ENCODE data around the gene SPAAR. TPM values are rescaled to one million over a fixed set of nuclear protein-coding genes. Genes with fewer than 3 reads are reported as not detected.

SPAAR gene
- total RNA-seq, 2 donors from 2014 or later: 0.29 TPM; not detected in 1

GRCh38 chr9:35909687-35910612 lies 660 bp downstream of the SPAAR start:
- H3K4me1 Mint-ChIP-seq: peaks cover 29% of the 10 kb centered on the region
- H3K9ac ChIP-seq (ENCODE audit: extremely low read depth, low read length, poor library complexity, severe bottlenecking): no peak overlapping the region

DNA sequence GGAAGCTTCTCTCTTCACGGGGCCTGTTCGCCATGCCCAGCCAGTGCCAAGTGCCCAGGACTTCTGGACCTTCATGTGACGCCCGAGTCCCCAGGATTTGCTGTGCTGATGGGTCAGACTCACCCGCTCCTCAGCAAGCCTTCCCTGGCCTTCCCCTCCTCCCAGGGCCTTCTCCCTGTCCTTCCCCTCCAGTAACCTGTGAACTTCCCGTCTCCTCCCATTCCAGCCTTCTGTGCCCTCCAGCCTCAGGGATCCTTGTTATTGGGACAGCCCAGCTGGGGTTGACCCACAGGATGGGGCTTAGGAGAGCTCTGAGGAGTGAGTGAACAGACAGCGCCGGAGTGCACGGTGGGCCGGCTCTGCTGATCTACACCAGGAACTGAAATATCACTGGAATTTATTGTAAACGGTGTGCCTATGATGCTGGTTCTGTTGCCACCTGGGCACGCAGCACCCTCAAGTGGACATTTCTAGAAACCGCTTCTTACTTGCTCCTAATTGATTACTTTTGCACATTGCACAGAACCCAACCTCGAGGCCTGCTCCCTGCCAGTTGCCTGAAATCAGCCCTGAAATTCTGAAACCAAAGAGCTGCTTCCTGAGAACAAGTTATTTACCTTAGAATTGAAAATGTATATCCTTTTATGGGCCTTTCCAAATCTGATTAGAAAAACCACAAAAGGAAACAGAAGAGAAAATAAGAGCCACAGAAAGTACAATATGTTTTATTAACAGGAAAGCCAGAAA lies 1.5 kb downstream of the SPAAR start:
- H3K4me1 Mint-ChIP-seq: peaks cover 32% of the 10 kb centered on the region
- no peaks in the 10 kb centered on the region for H3K9me3 Mint-ChIP-seq
- H3K4me3 Mint-ChIP-seq: no peak overlapping the region
- peak; percentile 70 for TF ChIP-seq CTCF (conservative IDR thresholded peaks at IDR 0.05)
- H3K36me3 Mint-ChIP-seq (ENCODE audit: low read depth): no peaks in the 10 kb centered on the region
- H3K27ac ChIP-seq (ENCODE audit: low read depth, low read length): no peak overlapping the region
- H3K27me3 Mint-ChIP-seq (ENCODE audit: insufficient read depth): peaks cover 6% of the 10 kb centered on the region
- H3K4me1 ChIP-seq (ENCODE audit: control insufficient read depth, insufficient read depth, low read length): peaks cover 13% of the 10 kb centered on the region
- H3K9ac ChIP-seq (ENCODE audit: extremely low read depth, low read length, poor library complexity, severe bottlenecking): no peak overlapping the region
- no peaks in the 10 kb centered on the region for H3K27me3 ChIP-seq (ENCODE audit: control insufficient read depth, insufficient read depth, low read length, poor library complexity, severe bottlenecking)
- peak; percentile 76 for DNase-seq
- H3K36me3 ChIP-seq (ENCODE audit: control insufficient read depth, insufficient read depth, low read length): no peaks in the 10 kb centered on the region
- H3K9me3 ChIP-seq (ENCODE audit: control insufficient read depth, low read length): no peaks in the 10 kb centered on the region
- H3K4me3 ChIP-seq (ENCODE audit: low read length): no peak overlapping the region
- H3K27ac Mint-ChIP-seq: no peak overlapping the region
- WGBS, 2 experiments (ENCODE audit: insufficient coverage in 1 of 2, insufficient read length in 1 of 2): 85 to 86% methylated on average over 8 to 14 of the region's 14 CpGs

More at GRCh38 chr9:35909687-35910612, 660 bp downstream of the SPAAR start:
- no peaks in the 10 kb centered on the region for H3K36me3 ChIP-seq (ENCODE audit: control insufficient read depth, insufficient read depth, low read length)
- Mint-ChIP-seq H3K27me3 (ENCODE audit: insufficient read depth) (peaks cover 8% of the 10 kb centered on the region), H3K27ac (no peak overlapping the region), H3K4me3 (no peak overlapping the region), H3K36me3 (ENCODE audit: low read depth) (no peaks in the 10 kb centered on the region), H3K9me3 (no peaks in the 10 kb centered on the region)
- 92 to 95% methylated on average over 29 to 34 of the region's 34 CpGs for WGBS, 2 experiments (ENCODE audit: insufficient coverage in 1 of 2, insufficient read length in 1 of 2)
- peak; percentile 65 for DNase-seq
- peak; percentile 13 for TF ChIP-seq CTCF (conservative IDR thresholded peaks at IDR 0.05)
- H3K27ac ChIP-seq (ENCODE audit: low read depth, low read length): no peak overlapping the region
- no peaks in the 10 kb centered on the region for H3K9me3 ChIP-seq (ENCODE audit: control insufficient read depth, low read length)
- no peaks in the 10 kb centered on the region for H3K27me3 ChIP-seq (ENCODE audit: control insufficient read depth, insufficient read depth, low read length, poor library complexity, severe bottlenecking)
- no peak overlapping the region for H3K4me3 ChIP-seq (ENCODE audit: low read length)
- H3K4me1 ChIP-seq (ENCODE audit: control insufficient read depth, insufficient read depth, low read length): peaks cover 13% of the 10 kb centered on the region

DNA sequence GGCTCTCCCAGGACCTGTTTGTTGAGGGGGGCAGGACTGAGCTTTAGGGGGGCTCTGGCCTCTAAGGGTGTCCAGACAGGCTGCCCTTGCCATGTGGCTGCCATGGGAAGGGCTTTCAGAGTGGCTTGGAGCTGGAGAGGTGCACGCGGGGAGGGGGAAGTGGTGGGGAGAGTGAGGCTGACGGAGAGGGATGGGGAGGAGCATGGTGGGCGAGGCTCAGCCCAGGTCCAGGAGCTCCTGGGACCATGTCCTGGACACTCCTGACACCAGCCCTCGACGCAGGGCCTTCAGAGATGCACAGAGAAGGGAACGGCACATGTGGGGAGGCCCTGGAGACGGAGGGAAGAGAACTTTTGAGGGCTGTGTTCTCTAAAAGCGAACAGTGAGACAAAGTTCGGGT lies 2.4 kb downstream of the SPAAR start:
- H3K36me3 Mint-ChIP-seq (ENCODE audit: low read depth): no peaks in the 10 kb centered on the region
- no peaks in the 10 kb centered on the region for H3K27me3 ChIP-seq (ENCODE audit: control insufficient read depth, insufficient read depth, low read length, poor library complexity, severe bottlenecking)
- H3K36me3 ChIP-seq (ENCODE audit: control insufficient read depth, insufficient read depth, low read length): no peaks in the 10 kb centered on the region
- H3K4me3 ChIP-seq (ENCODE audit: low read length): no peak overlapping the region
- no peaks in the 10 kb centered on the region for H3K9me3 ChIP-seq (ENCODE audit: control insufficient read depth, low read length)
- peaks cover 39% of the 10 kb centered on the region for H3K4me1 Mint-ChIP-seq
- peaks cover 16% of the 10 kb centered on the region for H3K4me1 ChIP-seq (ENCODE audit: control insufficient read depth, insufficient read depth, low read length)
- no peak overlapping the region for H3K27ac ChIP-seq (ENCODE audit: low read depth, low read length)
- H3K4me3 Mint-ChIP-seq: no peak overlapping the region
- H3K9ac ChIP-seq (ENCODE audit: extremely low read depth, low read length, poor library complexity, severe bottlenecking): no peak overlapping the region
- 87 to 94% methylated on average over 7 to 10 of the region's 10 CpGs for WGBS, 2 experiments (ENCODE audit: insufficient coverage in 1 of 2, insufficient read length in 1 of 2)
- H3K9me3 Mint-ChIP-seq: no peaks in the 10 kb centered on the region
- H3K27ac Mint-ChIP-seq: no peak overlapping the region
- no peak for DNase-seq
- no peak for TF ChIP-seq CTCF (conservative IDR thresholded peaks at IDR 0.05)
- peaks cover 1% of the 10 kb centered on the region for H3K27me3 Mint-ChIP-seq (ENCODE audit: insufficient read depth)
